Stimulated activated CD8-positive, alpha-beta memory T cell treated with anti-CD3 and anti-CD28 coated beads, Interleukin-12 subunit alpha, Interleukin-12 subunit beta, amount 100 ng/mL, for 1 hour (primary cell): ENCODE data around the gene ZNF569.
A peak's percentile ranks its signal among the peaks of the same experiment; 100 is the strongest.
"Not testable (repeated sequence)": the region's sequence is repeated elsewhere in the genome, so short reads cannot be mapped to it uniquely, and the experiment has no call there.

ENCODE experiments used
- DNase-seq: peaks from one replicate; pipeline ENCODE4 v3.0.0-alpha.2; 2020; ENCODE audit warnings: low read depth

ZNF569 gene

DNA sequence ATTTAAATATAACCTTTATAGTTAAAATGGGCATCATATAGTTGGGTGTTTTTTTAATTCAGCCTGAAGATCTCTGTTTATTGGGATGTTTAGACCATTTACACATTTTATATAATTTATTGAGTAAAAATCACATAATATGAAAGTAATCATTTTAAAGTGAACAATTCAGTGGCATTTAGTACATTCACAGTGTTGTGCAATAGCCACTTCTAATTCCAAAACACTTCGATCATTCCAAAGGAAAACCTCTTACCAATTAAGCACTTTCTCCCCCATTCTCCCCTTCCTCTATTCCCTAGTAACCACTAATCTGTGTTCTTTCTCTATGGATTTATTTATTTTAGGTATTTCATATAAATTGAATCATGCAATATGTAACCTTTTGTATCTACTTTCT, 66.2 kb downstream of the ZNF569 start:
- no peak for DNase-seq

DNA sequence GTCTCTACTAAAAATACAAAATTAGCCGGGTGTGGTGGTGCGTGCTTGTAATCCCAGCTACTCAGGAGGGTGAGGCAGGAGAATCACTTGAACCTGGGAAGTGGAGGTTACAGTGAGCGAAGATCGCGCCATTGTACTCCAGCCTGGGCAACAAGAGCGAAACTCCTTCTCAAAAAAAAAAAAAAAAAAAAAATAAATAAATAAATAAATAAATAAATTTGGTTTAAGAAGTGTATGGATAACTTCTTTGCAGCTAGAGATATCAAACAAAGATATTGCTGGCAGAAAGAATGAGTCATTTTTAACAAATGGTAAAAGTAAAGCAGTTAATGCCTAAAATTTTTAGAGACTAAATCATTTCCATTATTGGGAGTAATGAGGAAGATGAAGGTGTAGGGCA, 75.8 kb downstream of the ZNF569 start:
- DNase-seq, result not testable (repeated sequence)

DNA sequence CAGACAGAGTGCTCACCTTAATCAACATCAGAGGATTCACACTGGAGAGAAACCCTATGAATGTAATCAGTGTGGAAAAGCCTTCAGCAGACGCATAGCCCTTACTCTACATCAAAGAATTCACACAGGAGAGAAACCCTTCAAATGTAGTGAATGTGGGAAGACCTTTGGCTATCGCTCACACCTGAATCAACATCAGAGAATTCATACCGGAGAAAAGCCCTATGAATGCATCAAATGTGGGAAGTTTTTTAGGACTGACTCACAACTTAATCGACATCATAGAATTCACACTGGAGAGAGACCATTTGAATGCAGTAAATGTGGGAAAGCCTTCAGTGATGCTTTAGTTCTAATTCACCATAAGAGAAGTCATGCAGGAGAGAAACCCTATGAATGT, 78.0 kb downstream of the ZNF569 start:
- DNase-seq, result no peak

DNA sequence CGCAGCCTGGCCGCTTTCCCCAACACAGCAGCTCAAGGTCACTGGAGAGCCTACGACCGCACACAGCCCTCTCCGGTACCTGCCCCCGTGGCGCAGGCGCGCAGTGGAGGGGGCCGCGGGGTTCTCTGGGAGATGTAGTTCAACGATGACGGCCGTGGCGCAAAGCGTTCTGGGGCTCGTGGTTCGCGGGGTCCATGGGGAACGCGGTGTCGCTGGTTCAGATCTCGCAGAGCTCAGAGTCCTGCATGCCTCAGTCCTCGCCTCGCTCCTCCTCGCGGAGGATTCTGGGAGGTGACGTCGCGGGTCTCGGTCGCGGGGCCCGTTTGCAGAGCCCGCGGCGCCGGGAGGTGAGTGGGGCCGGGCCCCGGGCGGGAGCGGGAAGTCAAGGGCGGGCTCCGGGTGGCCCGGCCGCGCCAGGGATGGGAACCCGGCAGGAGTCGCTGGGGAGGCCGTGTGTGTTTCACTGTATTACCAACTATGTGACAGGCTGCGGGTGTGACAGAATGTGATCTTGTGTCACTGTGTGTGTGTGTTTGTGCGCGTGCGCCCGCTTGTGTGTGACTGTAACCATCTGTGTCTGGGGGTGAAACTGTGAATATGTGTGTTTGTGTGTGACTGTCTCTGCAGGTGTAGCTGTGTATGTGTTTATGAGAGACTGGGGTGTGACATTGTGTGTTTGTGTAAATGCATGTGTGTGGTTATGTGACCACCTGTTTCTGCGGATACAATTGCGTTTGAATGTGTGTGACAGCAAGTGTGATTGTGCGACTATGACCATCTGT, 96.2 kb downstream of the ZNF569 start, which contains the start of gene ZNF527:
ZNF527 (plus strand) TSS at position 220 of the 782 bp plus-strand sequence. CDS start 3,100 bp downstream, outside the sequence.
- DNase-seq, result peak; percentile 96

DNA sequence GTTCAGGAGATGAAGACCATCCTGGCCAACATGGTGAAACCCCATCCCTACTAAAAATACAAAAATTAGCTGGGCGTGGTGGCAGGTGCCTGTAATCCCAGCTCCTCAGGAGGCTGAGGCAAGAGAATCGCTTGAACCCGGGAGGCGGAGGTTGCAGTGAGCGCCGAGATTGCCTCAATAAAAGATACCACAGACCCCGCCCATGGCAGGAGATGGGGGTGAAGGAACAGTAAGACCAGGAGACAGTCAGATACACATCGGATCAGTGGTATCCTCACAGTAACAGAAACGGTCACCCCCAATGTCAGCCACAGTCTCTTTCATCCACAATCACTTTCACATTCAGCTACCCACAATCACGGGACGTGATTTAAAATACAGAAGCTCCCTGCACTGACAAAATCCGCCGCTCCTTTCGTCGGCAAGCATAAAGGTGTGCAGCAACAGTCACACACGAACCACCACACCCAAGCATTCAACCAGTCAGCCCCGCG, 96.8 kb downstream of the ZNF569 start:
- not testable (repeated sequence) for DNase-seq

DNA sequence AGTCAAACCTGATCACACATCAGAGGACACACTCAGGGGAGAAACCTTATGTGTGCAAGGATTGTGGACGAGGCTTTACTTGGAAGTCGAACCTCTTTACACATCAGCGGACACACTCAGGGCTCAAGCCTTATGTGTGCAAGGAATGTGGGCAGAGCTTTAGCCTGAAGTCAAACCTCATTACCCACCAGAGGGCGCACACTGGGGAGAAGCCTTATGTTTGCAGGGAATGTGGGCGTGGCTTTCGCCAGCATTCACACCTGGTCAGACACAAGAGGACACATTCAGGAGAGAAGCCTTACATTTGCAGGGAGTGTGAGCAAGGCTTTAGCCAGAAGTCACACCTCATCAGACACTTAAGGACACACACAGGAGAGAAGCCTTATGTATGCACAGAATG, 104.5 kb downstream of the ZNF569 start:
- DNase-seq, result no peak

- DNase-seq, result no peak
These were observed 105.2 kb downstream of the ZNF569 start for GRCh38 chr19:37361994-37362393.
